Measurements from ENCODE around the gene ARHGEF38.

GRCh38 chr4:105698607-105699006 lies 146.2 kb downstream of the ARHGEF38 start:
- TF ChIP-seq, protein P1, sequence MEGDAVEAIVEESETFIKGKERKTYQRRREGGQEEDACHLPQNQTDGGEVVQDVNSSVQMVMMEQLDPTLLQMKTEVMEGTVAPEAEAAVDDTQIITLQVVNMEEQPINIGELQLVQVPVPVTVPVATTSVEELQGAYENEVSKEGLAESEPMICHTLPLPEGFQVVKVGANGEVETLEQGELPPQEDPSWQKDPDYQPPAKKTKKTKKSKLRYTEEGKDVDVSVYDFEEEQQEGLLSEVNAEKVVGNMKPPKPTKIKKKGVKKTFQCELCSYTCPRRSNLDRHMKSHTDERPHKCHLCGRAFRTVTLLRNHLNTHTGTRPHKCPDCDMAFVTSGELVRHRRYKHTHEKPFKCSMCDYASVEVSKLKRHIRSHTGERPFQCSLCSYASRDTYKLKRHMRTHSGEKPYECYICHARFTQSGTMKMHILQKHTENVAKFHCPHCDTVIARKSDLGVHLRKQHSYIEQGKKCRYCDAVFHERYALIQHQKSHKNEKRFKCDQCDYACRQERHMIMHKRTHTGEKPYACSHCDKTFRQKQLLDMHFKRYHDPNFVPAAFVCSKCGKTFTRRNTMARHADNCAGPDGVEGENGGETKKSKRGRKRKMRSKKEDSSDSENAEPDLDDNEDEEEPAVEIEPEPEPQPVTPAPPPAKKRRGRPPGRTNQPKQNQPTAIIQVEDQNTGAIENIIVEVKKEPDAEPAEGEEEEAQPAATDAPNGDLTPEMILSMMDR (IDR thresholded peaks at IDR 0.05; ENCODE audit: low read depth, low read length, poor library complexity, severe bottlenecking) = no peak
- no peak for TF ChIP-seq EZH2phosphoT487 (IDR thresholded peaks at IDR 0.05; ENCODE audit: borderline replicate concordance, low read length)

All from DOHH2 (cell line).